Naive thymus-derived CD4-positive, alpha-beta T cell (primary cell): Measurements from ENCODE around the gene TRAPPC2L. TPM values are rescaled to one million over a fixed set of nuclear protein-coding genes. Genes with fewer than 3 reads are reported as not detected.
A peak's percentile ranks its signal among the peaks of the same experiment; 100 is the strongest.

Experiments
- ATAC-seq: fragments of 150-1000 bp; cut with Tn5 transposase; 2 replicates; pipeline ENCODE4 v1.10.0; 2021; ENCODE audit warnings: mild to moderate bottlenecking, moderate library complexity
- CTCF ChIA-PET: fragments of 350-600 bp; sonication (Branson Sonifier 250); formaldehyde crosslinking; loops from one replicate; lab custom pipeline; 2021; ENCODE audit warnings: antibody characterized with exemption; lab: Charles Lee
- POLR2A ChIA-PET: fragments of 350-600 bp; sonication (Branson Sonifier 250); formaldehyde crosslinking; loops from one replicate; lab custom pipeline; 2021; ENCODE audit warnings: antibody characterized with exemption, inconsistent platforms; lab: Charles Lee
- DNase-seq, 9 donors: peaks; one replicate each; pipeline versions ENCODE4 v3.0.0 to v3.0.0-alpha.2; 2020 to 2022; ENCODE audit warnings: mixed read lengths in 1 of 9
- H3K27ac ChIP-seq: one replicate; pipeline ENCODE4 v1.7.0; 2013; ENCODE audit warnings: mild to moderate bottlenecking, low read depth, low read length, moderate library complexity
- H3K27me3 ChIP-seq, 2 donors: one replicate each; pipeline ENCODE4 v1.7.0; 2013; ENCODE audit warnings: low read length in 2 of 2, mild to moderate bottlenecking in 2 of 2, moderate library complexity in 2 of 2; ENCODE audit not compliant: control insufficient read depth in 2 of 2, insufficient read depth in 2 of 2
- H3K36me3 ChIP-seq, 3 experiments: 1 replicate in 2 of 3; 2 replicates in 1 of 3; pipeline ENCODE4 v1.7.0; 2013; ENCODE audit warnings: low read length in 3 of 3, mild to moderate bottlenecking in 3 of 3, moderate library complexity in 1 of 3; ENCODE audit not compliant: insufficient read depth in 3 of 3, control insufficient read depth in 2 of 3
- H3K4me1 ChIP-seq, 2 donors: one replicate each; pipeline ENCODE4 v1.7.0; 2013; ENCODE audit warnings: low read length in 2 of 2, mild to moderate bottlenecking in 2 of 2, moderate library complexity in 1 of 2; ENCODE audit not compliant: control insufficient read depth in 2 of 2, insufficient read depth in 2 of 2
- H3K4me3 ChIP-seq: 2 replicates; pipeline ENCODE4 v1.7.0; 2013; ENCODE audit warnings: mild to moderate bottlenecking, low read length
- H3K9me3 ChIP-seq, 3 experiments: 1 replicate in 2 of 3; 2 replicates in 1 of 3; pipeline ENCODE4 v1.7.0; 2013; ENCODE audit warnings: low read length in 3 of 3; ENCODE audit not compliant: control insufficient read depth in 2 of 3
- H3K27ac Mint-ChIP-seq, 9 donors: one replicate each; pipeline ENCODE4 v1.8.0; 2020 to 2022; ENCODE audit warnings: mixed read lengths in 9 of 9, mild to moderate bottlenecking in 8 of 9, moderate library complexity in 5 of 9, inconsistent platforms in 2 of 9
- H3K27me3 Mint-ChIP-seq, 5 donors: one replicate each; pipeline ENCODE4 v1.8.0; 2021 to 2022; ENCODE audit warnings: mixed read lengths in 5 of 5, mild to moderate bottlenecking in 1 of 5
- H3K36me3 Mint-ChIP-seq, 5 donors: one replicate each; pipeline ENCODE4 v1.8.0; 2020 to 2022; ENCODE audit warnings: mixed read lengths in 5 of 5, mild to moderate bottlenecking in 3 of 5, inconsistent platforms in 1 of 5
- H3K4me1 Mint-ChIP-seq, 7 donors: one replicate each; pipeline ENCODE4 v1.8.0; 2020 to 2022; ENCODE audit warnings: mixed read lengths in 7 of 7, mild to moderate bottlenecking in 3 of 7, inconsistent platforms in 1 of 7
- H3K4me3 Mint-ChIP-seq, 10 donors: one replicate each; pipeline ENCODE4 v1.8.0; 2020 to 2022; ENCODE audit warnings: mild to moderate bottlenecking in 10 of 10, mixed read lengths in 10 of 10, moderate library complexity in 6 of 10, inconsistent platforms in 2 of 10
- H3K9me3 Mint-ChIP-seq, 11 donors: one replicate each; pipeline ENCODE4 v1.8.0; 2020 to 2022; ENCODE audit warnings: mixed read lengths in 11 of 11, mild to moderate bottlenecking in 4 of 11, inconsistent platforms in 1 of 11, moderate library complexity in 1 of 11
- intact Hi-C, 2 donors: fragments of 100-400 bp; cut with micrococcal nuclease; formaldehyde crosslinking; loops; one replicate each; pipeline ENCODE4 v1.15.1; 2023
- polyA plus RNA-seq, 2 donors: library from polyadenylated mRNA; unstranded; fragments of 300-500 nt; fragmentation: Illumina TruSeq; gene quantifications; one replicate each; pipeline ENCODE4 v1.2.3, GENCODE V29; 2021
- total RNA-seq, 6 experiments: library from RNA in 5 of 6; stranded (reverse) in 5 of 6; gene quantifications; 1 replicate in 5 of 6; 2 replicates in 1 of 6; pipeline ENCODE4 v1.2.3 and lab custom pipeline; 2021 to 2026

TRAPPC2L gene
- total and polyA plus RNA-seq, 7 experiments from 2014 or later, result 32.3 to 112 (median 69.1) TPM

- H3K36me3 ChIP-seq, result peaks cover 0 to 40% (median 0%) of the 10 kb centered on the region in 3 experiments
- no peak for ATAC-seq
- ChIA-PET CTCF (no interaction called here), POLR2A (no interaction called here)
- no peak overlapping the region for H3K4me3 Mint-ChIP-seq
- H3K36me3 Mint-ChIP-seq, result peaks cover 0 to 8% (median 0%) of the 10 kb centered on the region in 5 donors
- no peaks in the 10 kb centered on the region for H3K27me3 Mint-ChIP-seq
- H3K9me3 ChIP-seq, result no peaks in the 10 kb centered on the region
- no peaks in the 10 kb centered on the region for H3K4me1 Mint-ChIP-seq
- H3K27ac Mint-ChIP-seq, result no peak overlapping the region
- no peak overlapping the region for H3K4me3 ChIP-seq
- H3K27ac ChIP-seq, result no peak overlapping the region
- intact Hi-C loops, result no loop called here
- DNase-seq, result no peak
- H3K9me3 Mint-ChIP-seq, result no peaks in the 10 kb centered on the region
- H3K4me1 ChIP-seq, result no peaks in the 10 kb centered on the region
- H3K27me3 ChIP-seq, result no peaks in the 10 kb centered on the region
Observed at GRCh38 chr16:88836791-88837190, 20.1 kb upstream of the TRAPPC2L start.

- intact Hi-C loops, result no loop called here
- Histone ChIP-seq H3K27me3 (no peaks in the 10 kb centered on the region), H3K4me1 (no peaks in the 10 kb centered on the region), H3K27ac (no peak overlapping the region), H3K9me3 (no peaks in the 10 kb centered on the region), H3K36me3 (peaks cover 0 to 51% (median 0%) of the 10 kb centered on the region in 3 experiments), H3K4me3 (no peak overlapping the region)
- Mint-ChIP-seq H3K27me3 (no peaks in the 10 kb centered on the region), H3K27ac (no peak overlapping the region), H3K36me3 (peaks cover 0 to 8% (median 0%) of the 10 kb centered on the region in 5 donors), H3K4me3 (no peak overlapping the region), H3K9me3 (no peaks in the 10 kb centered on the region), H3K4me1 (no peaks in the 10 kb centered on the region)
- ChIA-PET POLR2A (no interaction called here), CTCF (no interaction called here)
- ATAC-seq, result no peak
- no peak for DNase-seq
Observed at GRCh38 chr16:88837806-88838205, 19.1 kb upstream of the TRAPPC2L start.

GRCh38 chr16:88838566-88838965, 18.4 kb upstream of the TRAPPC2L start:
- Mint-ChIP-seq H3K27me3 (no peaks in the 10 kb centered on the region), H3K36me3 (peaks cover 0 to 13% (median 0%) of the 10 kb centered on the region in 5 donors), H3K9me3 (no peaks in the 10 kb centered on the region), H3K4me3 (no peak overlapping the region), H3K4me1 (no peaks in the 10 kb centered on the region), H3K27ac (no peak overlapping the region)
- no peak overlapping the region for H3K4me3 ChIP-seq
- H3K27ac ChIP-seq, result no peak overlapping the region
- H3K36me3 ChIP-seq, result peaks cover 0 to 58% (median 0%) of the 10 kb centered on the region in 3 experiments
- ChIA-PET POLR2A (no interaction called here), CTCF (no interaction called here)
- ATAC-seq, result no peak
- no peak for DNase-seq
- intact Hi-C loops, result no loop called here
- H3K4me1 ChIP-seq, result no peaks in the 10 kb centered on the region
- no peaks in the 10 kb centered on the region for H3K9me3 ChIP-seq
- no peaks in the 10 kb centered on the region for H3K27me3 ChIP-seq

GRCh38 chr16:88839026-88839529, 17.8 kb upstream of the TRAPPC2L start:
- no peak overlapping the region for H3K4me3 Mint-ChIP-seq

GRCh38 chr16:88839745-88840599, 17.0 kb upstream of the TRAPPC2L start:
- Histone ChIP-seq H3K27me3 (no peaks in the 10 kb centered on the region), H3K4me3 (no peak overlapping the region), H3K9me3 (no peaks in the 10 kb centered on the region), H3K36me3 (peaks cover 0 to 56% (median 0%) of the 10 kb centered on the region in 3 experiments), H3K27ac (no peak overlapping the region), H3K4me1 (no peaks in the 10 kb centered on the region)
- intact Hi-C loops, result no loop called here
- POLR2A ChIA-PET, result no interaction called here
- Mint-ChIP-seq H3K9me3 (no peaks in the 10 kb centered on the region), H3K36me3 (peaks cover 0 to 11% (median 0%) of the 10 kb centered on the region in 5 donors), H3K4me1 (peaks cover 0 to 1% (median 0%) of the 10 kb centered on the region in 7 donors), H3K27ac (no peak overlapping the region), H3K27me3 (no peaks in the 10 kb centered on the region), H3K4me3 (no peak overlapping the region)
- CTCF ChIA-PET, result no interaction called here
- DNase-seq, result no peak
- peak; percentile 40 for ATAC-seq

More at GRCh38 chr16:88839026-88839529, 17.8 kb upstream of the TRAPPC2L start:
- Histone ChIP-seq H3K4me3 (no peak overlapping the region), H3K36me3 (peaks cover 0 to 59% (median 0%) of the 10 kb centered on the region in 3 experiments), H3K9me3 (no peaks in the 10 kb centered on the region), H3K4me1 (no peaks in the 10 kb centered on the region), H3K27me3 (no peaks in the 10 kb centered on the region), H3K27ac (no peak overlapping the region)
- no peak for ATAC-seq
- intact Hi-C loops, result no loop called here
- Mint-ChIP-seq H3K4me1 (peaks cover 0 to 1% (median 0%) of the 10 kb centered on the region in 7 donors), H3K27me3 (no peaks in the 10 kb centered on the region), H3K27ac (no peak overlapping the region), H3K9me3 (no peaks in the 10 kb centered on the region), H3K36me3 (peaks cover 0 to 13% (median 0%) of the 10 kb centered on the region in 5 donors)
- ChIA-PET POLR2A (no interaction called here), CTCF (no interaction called here)
- no peak for DNase-seq

GRCh38 chr16:88840600-88841215, 16.2 kb upstream of the TRAPPC2L start:
- CTCF ChIA-PET, result no interaction called here
- Histone ChIP-seq H3K4me1 (no peaks in the 10 kb centered on the region), H3K27me3 (no peaks in the 10 kb centered on the region), H3K4me3 (no peak overlapping the region), H3K36me3 (peaks cover 0 to 48% (median 0%) of the 10 kb centered on the region in 3 experiments), H3K9me3 (no peaks in the 10 kb centered on the region), H3K27ac (no peak overlapping the region)
- H3K27ac Mint-ChIP-seq, result no peak overlapping the region
- intact Hi-C loops, result no loop called here
- H3K4me3 Mint-ChIP-seq, result no peak overlapping the region
- DNase-seq, result no peak
- peaks cover 0 to 1% (median 0%) of the 10 kb centered on the region in 7 donors for H3K4me1 Mint-ChIP-seq
- POLR2A ChIA-PET, result no interaction called here
- no peaks in the 10 kb centered on the region for H3K27me3 Mint-ChIP-seq
- H3K9me3 Mint-ChIP-seq, result no peaks in the 10 kb centered on the region
- no peak for ATAC-seq
- H3K36me3 Mint-ChIP-seq, result peaks cover 0 to 7% (median 0%) of the 10 kb centered on the region in 5 donors
